Embryonic facial prominence (tissue), 1 donor: ENCODE measurements around the gene ARHGEF9.
"Not testable (repeated sequence)": the region's sequence is repeated elsewhere in the genome, so short reads cannot be mapped to it uniquely, and the experiment has no call there.

ENCODE experiments used
- DNase-seq: peaks from one replicate; pipeline ENCODE4 v3.0.0-alpha.2; 2016; ENCODE audit errors: extremely low spot score

The ARHGEF9 gene

DNA sequence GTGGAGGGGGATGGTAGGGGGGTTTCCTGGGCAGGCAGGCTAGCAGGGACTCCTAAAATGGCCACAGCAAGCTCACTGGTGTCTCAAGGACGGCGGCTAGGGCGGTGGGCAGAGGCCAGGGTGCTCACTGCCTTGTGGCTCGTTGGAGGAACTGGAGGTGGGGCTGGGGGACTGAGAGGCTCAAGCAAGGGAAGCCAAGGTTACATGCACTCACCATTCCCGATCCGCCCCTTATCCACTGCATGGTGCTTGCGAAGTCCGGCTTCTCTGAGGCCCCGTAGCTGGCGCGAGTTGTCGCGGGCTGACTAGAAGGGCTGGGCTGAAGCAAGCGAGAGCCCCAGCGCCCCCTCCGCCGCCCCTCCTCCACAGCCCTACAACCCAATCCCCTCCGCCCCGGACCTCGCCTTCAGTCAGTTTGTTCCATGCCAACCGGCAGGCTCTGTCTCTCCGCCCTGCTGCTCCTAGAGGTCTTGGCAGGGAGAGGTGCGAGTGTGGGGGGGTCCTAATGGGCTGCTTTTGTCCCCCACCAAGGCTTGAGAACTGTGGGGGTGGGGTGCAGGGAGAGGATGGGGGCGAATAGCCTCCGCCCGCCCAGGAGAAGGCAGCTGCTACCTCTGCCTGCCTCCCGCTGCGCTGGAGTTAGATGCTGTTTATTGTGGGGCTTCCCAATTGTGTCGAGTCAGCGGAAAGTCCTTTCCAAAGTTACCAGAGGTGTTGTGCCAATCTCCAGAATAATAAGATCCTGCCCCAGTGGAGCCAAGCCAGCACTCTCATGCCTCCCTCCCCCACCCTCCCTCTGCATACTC, at the start of gene ARHGEF9:
TSS of gene ARHGEF9 (minus strand) at position 313 of the 806 bp plus-strand sequence. CDS start at position 244, 69 bp downstream.
- peak; percentile 15 for DNase-seq

DNA sequence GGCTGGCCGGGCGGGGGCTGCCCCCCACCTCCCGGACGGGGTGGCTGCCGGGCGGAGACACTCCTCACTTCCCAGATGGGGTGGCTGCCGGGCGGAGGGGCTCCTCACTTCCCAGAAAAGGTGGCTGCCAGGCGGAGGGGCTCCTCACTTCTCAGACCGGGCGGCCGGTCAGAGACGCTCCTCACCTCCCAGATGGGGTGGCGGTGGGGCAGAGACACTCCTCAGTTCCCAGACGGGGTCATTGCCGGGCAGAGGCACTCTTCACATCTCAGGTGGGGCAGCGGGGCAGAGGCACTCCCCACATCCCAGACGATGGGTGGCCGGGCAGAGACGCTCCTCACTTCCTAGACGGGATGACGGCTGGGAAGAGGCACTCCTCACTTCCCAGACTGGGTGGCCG, 40.4 kb upstream of the ARHGEF9 start:
- not testable (repeated sequence) for DNase-seq

DNA sequence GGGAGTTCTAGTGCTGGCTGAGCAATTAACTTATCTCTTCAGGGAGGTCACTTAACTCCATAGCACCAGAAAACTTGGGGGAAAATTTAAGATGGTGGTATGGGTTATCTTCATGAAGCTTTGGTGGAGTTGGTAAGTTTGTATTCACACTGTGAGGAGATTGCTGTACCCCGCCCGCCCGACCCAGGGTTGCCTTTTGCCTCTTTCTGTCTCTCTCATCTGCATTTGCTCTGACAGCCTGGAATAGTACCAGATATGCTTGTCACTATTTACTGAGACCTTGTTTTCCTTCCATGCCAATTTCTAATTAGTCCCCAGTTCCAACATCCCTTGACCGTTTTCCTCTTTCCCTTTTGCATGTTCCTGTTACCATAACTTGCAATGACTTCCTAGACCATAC, 33.1 kb upstream of the ARHGEF9 start:
- DNase-seq: no peak

DNA sequence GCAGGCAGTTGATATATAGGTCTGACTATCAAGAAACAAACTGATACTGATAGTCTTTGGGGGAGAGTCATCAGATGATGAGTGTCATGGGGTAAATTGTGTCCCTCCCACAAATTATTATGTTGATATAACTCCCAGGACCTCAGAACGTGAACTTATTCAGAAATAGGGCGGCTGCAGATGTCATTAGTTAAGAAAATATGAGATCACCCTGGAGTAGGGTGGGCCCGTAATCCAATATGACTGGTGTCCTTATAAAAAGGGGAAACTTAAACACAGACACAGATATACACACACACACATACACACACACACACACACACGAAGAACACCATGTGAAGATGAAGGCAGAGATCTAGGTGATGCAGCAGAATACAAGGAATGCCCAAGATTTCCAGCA, 32.7 kb upstream of the ARHGEF9 start:
- DNase-seq: no peak

DNA sequence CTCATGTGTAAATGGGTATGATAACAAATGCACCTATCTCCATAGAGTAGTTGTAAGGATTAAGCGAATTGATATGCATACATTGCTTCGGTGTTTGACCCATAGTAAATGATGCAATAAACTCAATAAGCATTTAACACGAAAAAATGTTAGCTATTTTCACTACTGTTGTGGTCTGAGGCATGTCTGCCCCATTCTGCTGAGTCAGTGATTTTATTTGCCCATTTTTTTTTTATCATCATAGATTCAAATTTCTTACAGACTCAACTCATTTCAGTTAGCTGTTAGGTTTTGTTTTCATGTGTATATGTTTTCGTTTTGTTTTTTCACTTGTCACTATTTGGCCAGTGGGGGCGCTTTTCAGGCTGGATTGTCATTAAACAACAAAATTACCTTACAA, 27.8 kb upstream of the ARHGEF9 start:
- DNase-seq: no peak

DNA sequence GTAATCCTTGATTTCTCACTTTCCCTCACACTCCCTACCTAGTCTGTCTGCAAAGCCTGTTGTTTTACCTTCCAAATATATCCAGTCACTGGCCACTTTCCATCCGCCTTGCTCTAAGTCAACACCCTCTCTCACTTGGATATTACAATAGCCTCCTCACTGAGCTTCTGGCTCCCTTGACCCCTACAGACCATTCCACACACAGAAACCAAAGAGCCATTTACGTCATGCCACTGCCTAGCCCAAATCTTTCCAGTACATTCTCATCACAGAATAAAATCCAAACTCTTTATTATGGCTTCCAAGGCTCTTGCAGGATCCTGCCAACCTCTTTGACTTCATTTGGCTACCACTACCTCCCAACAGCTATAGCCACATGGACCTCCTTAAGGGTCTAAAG, 25.7 kb upstream of the ARHGEF9 start:
- no peak for DNase-seq

DNA sequence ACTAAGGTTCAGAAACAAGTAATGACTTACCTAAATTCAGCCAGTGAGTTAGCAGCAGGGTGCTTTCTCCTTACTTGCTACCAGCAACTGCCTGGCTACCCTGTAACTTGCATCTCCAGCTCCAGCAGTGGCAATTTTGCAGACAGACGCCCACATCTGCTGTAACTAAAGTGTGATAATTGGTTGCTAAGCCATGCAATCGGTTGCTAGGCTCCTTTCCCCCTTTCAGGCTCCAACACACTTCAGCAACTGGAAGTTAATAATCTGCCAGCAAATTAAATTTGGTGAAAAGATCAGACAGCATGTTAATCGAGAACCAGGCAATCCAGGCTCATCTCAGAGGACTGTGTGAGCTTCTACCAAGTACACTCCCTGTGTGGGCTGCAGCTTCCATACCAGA, 24.2 kb upstream of the ARHGEF9 start:
- DNase-seq: no peak

DNA sequence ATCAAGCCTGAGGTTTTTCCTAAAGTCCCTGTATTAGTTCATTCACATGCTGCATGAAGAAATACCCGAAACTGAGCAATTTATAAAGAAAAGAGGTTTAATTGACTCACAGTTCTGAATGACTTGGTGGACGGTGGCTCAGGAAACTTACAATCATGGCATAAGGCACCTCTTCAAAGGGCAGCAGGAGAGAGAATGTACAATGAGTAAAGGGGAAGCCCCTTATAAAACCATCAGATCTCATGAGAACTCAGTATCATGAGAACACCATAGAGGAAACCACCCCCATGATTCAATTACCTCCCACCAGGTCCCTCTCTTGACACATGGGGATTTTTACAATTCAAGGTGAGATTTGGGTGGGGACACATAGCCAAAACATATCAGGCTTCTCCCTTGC, 10.4 kb upstream of the ARHGEF9 start:
- not testable (repeated sequence) for DNase-seq

DNA sequence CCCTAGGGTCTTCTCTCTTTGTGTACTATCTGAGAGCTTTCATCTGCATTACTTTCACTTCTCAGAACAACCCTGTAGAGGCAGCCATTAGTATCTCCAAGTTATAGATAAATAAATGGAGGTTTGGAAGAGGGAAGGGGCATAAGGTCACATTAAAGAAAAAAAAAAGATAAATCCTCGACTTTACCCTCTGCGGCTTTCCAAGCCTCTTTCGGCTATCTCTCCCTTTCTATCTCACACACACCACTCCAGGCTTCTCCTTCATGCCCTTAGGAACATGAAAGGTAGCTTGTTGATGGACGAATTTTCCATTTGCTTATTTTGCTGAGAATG, 660 bp upstream of the ARHGEF9 start:
- no peak for DNase-seq

DNA sequence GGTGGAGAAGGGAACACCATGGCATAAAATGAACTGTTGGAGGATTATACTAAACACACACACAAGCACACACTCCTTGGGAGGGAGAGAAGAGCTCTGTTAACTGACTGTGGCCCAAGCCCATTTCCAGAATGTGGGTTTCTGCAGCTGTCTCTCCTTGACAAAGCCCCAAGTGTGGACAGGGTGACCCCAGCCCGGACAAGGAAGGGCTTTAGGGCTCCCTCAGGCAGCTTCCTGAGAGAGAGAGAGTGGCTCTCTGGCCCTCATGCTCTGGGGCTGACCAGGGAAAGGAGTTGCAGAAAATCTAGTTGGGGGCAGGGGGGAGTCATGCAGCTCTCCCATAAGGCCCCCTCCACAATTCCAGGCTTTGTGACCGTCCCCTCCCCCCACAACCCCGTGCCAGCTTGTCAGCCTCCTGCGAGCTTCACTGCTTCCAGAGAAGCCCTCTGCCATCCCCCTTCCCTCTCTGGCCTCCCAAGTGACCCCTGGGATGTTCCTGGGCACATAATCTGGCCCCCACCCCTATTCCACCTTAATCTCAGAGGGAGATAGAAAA, 590 bp downstream of the ARHGEF9 start:
- no peak for DNase-seq

DNA sequence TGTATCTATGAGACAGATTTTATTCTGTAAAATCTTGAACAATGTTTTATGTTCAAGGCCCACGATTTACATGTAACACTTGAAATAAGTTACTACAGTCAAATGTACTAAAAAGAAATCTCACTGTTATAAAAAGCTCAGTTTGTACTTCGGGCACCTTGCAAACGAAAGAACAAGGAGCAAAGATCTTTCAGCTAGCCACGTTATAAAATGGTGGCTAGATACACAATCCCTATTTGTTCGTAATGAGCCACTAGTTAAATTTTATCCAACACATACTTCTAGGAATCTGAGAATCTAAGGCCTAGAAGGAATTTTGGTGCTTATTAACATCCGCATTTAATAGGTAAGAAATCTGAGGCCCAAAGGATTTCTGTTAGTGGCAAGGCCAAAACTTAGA, 2.5 kb downstream of the ARHGEF9 start:
- DNase-seq: no peak

DNA sequence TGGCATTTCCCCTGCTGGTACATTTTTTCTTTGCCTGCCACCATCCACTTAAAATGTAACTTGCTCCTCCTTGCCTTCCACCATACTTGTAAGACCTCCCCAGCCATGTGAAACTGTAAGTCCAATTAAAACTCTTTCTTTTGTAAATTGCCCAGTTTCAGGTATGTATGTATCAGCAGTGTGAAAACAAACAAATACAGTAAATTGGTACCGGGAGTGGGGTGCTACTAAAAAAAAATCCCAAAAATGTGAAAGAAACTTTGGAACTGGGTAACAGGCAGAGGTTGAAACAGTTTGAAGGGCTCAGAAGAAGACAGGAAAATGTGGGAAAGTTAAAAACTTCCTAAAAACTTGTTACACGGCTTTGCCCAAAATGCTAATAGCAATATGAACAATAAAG, 16.3 kb downstream of the ARHGEF9 start:
- no peak for DNase-seq

DNA sequence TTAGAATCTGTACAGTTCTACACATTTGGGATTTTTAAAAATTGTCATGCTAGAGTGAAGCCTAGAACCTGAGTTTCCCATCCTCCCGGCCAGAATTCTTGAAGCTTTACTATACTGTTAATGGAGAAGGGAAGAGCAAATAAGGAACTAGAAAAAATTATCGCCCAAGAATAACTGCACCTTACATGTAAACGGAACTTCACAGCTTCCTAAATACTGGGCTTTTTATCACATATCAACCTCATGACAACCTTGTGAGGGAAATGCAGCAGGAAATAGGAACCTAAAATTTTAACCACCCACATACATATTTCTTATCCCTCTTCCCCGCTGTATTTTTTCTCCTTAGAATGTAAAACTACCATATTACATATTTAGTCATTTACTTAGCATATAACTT, 19.3 kb downstream of the ARHGEF9 start:
- DNase-seq: no peak

DNA sequence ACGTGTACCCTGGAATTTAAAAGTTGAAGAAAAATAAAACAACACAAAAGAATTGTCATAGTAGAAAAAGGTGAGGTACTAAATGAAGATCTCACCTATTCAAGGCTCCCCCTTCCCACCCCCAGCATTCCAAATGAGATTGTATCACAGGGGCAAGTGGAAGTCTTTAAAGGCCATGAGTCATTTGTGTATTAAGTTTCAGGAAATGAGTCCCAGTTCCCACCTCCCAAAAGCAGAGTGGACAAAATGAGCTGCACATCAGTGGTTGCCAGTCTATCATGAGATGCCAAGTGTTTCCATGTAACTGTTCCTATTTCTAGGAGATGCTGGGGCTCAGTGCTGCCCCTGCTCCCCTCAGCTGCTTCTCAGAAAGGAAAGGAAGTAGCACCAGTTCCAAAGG, 20.1 kb downstream of the ARHGEF9 start:
- DNase-seq: no peak

DNA sequence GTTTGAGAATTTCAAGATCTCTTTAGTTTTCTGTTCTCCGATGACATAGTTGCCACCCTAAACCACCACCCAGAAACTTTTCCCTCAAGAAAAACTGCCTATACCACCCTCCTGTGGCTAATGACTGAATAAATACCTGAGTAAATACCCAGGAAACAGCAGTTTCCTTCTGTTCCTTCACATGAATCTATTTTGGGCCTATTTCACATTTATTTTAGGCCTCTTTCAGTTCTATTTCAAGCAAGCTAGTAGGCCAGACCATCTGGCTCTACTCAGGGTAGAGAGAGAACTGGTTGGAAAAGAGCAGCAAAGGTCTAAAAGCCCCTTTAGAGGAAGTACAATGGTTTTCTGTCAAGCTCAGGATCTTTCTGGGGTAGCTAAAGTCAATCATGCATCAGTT, 23.4 kb downstream of the ARHGEF9 start:
- no peak for DNase-seq

DNA sequence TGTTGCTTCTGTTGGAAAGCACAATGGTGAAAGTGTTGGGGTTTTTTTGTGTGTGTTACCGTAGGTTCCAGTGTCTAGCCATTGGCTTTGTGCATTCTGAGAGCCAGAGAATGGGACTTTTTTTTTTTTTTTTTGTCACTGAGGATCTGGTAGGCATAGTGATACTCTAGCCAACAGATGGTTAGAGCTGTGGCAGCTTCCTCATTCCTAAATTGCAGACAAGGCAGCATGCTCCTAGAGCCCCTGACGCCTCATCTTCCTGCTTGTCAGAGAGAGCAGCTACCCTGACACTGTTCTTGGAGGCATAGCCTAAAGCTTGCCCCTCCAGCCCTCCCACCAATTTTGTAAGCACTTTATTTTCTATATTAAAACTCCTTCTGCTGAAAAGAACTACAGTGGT, 27.0 kb downstream of the ARHGEF9 start:
- no peak for DNase-seq

DNA sequence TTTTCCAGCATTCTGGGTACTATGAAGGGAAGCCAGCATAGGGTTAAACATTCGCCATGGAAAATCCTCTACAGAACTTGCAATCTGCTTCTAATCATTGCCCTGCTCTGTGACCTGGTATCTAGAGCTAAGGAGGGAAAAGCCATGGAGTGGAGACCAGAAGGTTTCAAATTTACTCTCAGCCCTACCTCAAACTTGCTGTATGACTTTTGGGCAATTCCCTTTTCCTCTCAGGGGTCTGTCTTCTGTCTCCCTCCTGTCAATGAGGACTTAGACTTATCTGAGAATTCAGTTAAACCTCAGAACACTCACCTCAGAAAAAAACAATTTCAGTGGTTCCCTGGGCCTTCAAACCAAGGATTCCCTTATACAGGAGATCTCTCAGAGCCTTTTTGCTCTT, 29.1 kb downstream of the ARHGEF9 start:
- DNase-seq: no peak

DNA sequence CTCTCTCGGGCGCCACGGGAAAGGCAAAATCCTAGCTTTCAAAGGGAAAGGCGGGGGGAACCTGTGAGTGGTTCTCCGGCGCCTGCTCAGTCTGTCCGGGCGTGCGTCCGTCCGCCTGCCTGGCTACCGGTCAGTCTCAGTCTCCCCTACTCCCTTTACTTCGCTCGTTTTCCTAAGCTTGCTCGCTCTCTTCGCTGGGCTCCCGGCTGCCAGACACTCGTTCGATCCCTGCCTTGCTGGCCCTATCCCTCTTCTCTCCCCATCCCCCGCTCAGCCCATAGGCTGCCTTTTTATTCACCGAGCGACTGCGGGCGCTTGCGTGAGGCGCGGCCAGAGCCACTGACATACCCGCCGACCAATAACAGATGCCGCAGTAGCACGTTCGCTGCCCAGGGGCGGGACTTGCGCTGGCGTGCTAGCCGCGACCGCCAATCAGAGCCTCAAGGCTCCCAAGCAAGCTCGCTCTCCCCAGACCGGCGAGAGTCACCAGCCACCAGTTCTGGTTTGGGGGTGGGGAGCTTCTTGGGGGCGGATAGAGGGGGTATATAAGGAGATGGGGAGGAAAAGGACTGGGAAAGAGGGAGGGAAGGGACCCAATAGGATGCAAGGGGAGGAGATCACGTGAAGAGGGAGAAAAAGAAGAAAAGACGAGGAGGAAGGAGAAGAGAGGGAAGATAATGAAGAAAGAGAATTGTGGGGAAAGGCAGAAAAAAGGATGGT, 30.0 kb downstream of the ARHGEF9 start:
- peak; percentile 59 for DNase-seq

DNA sequence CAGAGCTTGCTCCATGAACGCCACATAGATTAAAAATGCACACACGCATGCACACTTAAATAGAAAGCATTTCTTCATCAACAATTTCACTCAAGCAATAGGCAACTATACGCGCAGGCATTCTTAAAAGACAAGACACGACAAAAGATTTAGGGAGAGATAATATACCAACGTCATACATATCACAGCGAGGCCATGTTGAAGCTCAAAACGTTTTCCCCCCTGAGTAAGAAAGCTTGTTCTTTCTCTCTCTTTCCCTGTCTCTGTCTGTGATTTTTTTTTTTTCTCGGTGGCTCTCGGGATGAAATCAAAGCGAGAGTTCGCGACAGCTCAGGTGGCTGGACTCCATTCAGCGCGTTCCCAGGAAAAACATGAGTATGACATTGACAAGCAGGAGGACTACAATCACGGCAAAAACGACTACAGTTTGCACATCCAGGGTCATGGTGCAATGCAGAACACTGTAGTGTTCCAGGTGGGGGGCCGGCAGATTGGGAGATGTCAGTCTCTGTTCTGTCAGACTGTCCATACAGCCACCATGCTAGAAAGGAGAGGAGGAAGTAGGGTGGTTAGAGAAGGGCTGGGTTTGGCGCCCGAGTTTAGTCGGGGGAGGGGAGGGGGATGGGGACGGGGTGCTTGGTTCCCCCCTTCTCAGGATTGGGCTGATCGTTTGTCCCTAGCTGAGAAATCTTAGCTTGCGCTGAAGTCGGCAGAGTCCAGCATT, 30.7 kb downstream of the ARHGEF9 start:
- no peak for DNase-seq

DNA sequence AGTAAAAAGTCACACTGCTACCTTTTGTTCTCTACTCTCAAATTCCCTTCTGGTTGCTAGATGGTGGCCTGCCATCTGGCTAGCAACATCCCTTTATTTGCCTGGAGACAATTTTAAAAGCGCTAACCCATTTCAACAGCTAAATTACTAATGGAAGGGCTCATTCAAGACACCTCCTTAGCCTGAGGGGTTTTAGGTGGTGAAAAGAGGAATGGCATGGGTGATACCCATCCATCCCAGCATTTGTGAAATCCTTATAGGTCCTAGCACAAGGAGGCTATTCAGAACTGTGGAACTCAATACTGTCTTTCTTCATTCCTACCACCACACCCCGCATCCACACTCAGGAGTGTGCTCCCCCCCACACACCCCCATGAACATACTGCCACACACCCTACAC, 33.5 kb downstream of the ARHGEF9 start:
- no peak for DNase-seq

DNA sequence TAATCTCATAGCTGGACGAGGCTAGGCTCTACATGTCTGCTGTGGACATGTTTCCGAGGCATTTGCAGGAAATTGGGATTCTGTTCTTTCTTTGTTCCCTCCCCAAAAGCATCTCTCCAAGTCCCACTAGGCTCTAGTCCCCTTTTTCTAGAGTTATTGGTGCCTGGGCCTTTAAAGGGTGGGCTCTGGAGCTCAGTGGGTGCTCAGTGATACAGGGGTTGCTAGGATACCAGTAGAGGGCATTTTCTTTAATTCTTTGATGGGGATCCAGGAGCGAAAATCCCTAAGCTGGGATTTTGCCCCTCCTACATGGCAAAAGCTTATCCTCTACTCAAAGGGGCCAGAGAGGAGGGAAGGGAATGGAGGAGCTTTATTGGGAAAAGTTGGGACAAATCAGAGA, 34.2 kb downstream of the ARHGEF9 start:
- no peak for DNase-seq

DNA sequence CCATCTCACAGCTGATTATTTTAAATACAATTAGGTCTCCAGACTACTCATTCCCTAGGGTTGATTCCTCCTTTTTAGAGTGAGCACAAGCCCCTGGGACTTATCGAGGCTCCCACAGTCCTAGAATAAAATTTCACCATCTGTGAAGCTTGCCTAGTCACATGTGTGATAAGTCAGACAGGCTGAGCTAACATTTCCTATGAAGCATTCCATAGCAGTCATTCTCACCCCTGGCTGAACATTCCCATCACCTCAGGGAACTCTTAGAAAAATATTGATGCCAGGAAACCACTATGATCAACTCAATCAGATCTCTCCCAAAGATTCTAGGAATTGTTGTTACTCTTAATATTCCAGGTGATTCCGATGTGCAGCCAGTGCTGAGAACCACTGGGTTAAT, 37.7 kb downstream of the ARHGEF9 start:
- no peak for DNase-seq

DNA sequence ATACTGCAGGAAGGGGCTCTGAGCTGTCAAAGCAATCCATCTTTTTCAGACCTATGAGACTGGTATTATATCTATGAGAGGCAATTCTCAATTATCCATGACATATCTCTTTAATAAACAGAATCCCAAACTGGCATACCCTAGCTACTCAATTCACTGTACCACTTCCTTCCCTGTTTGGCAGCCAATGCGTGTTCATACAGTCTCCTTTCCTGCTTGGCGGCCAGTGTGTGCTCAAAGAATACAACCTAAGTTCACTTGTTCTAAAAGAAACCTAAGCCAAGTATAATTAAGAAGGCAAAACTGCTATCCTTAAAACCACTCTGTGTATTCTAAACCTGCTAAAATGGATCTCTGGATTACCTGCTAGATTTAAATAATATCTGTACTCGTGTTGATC, 38.3 kb downstream of the ARHGEF9 start:
- no peak for DNase-seq
